Neuronal stem cell (in vitro differentiated cells): Measurements from ENCODE around the gene FBXL15.

ENCODE experiments used
- DNase-seq: peaks from one replicate; pipeline ENCODE4 v3.0.0-alpha.2; 2013; ENCODE audit warnings: low spot score
- H2AFZ ChIP-seq: one replicate; pipeline ENCODE4 v1.6.1; 2013; ENCODE audit warnings: mild to moderate bottlenecking, low read length, inconsistent platforms
- H2AK5ac ChIP-seq: 2 replicates; pipeline ENCODE4 v1.6.1; 2013; ENCODE audit warnings: low read depth, mild to moderate bottlenecking, inconsistent platforms, low read length, moderate library complexity, mixed read lengths
- H2BK120ac ChIP-seq: 2 replicates; pipeline ENCODE4 v1.6.1; 2013; ENCODE audit warnings: low read depth, mild to moderate bottlenecking, inconsistent platforms, low read length, moderate library complexity, mixed read lengths
- H2BK12ac ChIP-seq: one replicate; pipeline ENCODE4 v1.6.1; 2013; ENCODE audit warnings: low read length, inconsistent platforms
- H2BK15ac ChIP-seq: 2 replicates; pipeline ENCODE4 v1.6.1; 2013; ENCODE audit warnings: mild to moderate bottlenecking, low read length, inconsistent platforms, mixed read lengths
- H2BK5ac ChIP-seq: one replicate; pipeline ENCODE4 v1.6.1; 2013; ENCODE audit warnings: inconsistent platforms, mild to moderate bottlenecking, low read length, moderate library complexity
- H3K14ac ChIP-seq: one replicate; pipeline ENCODE4 v1.6.1; 2013; ENCODE audit warnings: low read length, inconsistent platforms
- H3K18ac ChIP-seq: 2 replicates; pipeline ENCODE4 v1.6.1; 2013; ENCODE audit warnings: low read length, inconsistent platforms
- H3K23ac ChIP-seq: 2 replicates; pipeline ENCODE4 v1.6.1; 2013; ENCODE audit warnings: low read depth, mild to moderate bottlenecking, mixed read lengths, low read length, inconsistent platforms; ENCODE audit not compliant: poor library complexity
- H3K27ac ChIP-seq: replicated peaks from 3 replicates; pipeline ENCODE4 v1.5.1; 2013; ENCODE audit warnings: low read length, inconsistent platforms
- H3K27me3 ChIP-seq, 3 experiments: 2 replicates each; pipeline ENCODE4 v1.6.1; 2013; ENCODE audit warnings: low read length in 3 of 3, mild to moderate bottlenecking in 2 of 3, inconsistent platforms in 1 of 3, low read depth in 1 of 3, mixed read lengths in 1 of 3, moderate library complexity in 1 of 3; ENCODE audit not compliant: control insufficient read depth in 3 of 3, insufficient read depth in 3 of 3
- H3K36me3 ChIP-seq, 2 donors: replicated peaks in 1 of 2; 2 replicates each; pipeline ENCODE4 v1.6.1; 2013; ENCODE audit warnings: low read length in 2 of 2; ENCODE audit not compliant: control insufficient read depth in 2 of 2, insufficient read depth in 2 of 2
- H3K4ac ChIP-seq: 2 replicates; pipeline ENCODE4 v1.6.1; 2013; ENCODE audit warnings: inconsistent platforms, mild to moderate bottlenecking, low read length, moderate library complexity
- H3K4me1 ChIP-seq, 2 donors: 1 replicate in 1 of 2; 2 replicates in 1 of 2; pipeline ENCODE4 v1.6.1; 2013; ENCODE audit warnings: low read length in 2 of 2, low read depth in 1 of 2; ENCODE audit not compliant: control insufficient read depth in 2 of 2, insufficient read depth in 1 of 2
- H3K4me2 ChIP-seq: one replicate; pipeline ENCODE4 v1.6.1; 2013; ENCODE audit warnings: mild to moderate bottlenecking, low read length, inconsistent platforms; ENCODE audit not compliant: insufficient read depth, poor library complexity, severe bottlenecking
- H3K4me3 ChIP-seq, 2 donors: 2 replicates each; pipeline ENCODE4 v1.5.1; 2013; ENCODE audit warnings: low read length in 2 of 2, mild to moderate bottlenecking in 2 of 2, inconsistent platforms in 1 of 2, moderate library complexity in 1 of 2
- H3K79me1 ChIP-seq: one replicate; pipeline ENCODE4 v1.6.1; 2013; ENCODE audit warnings: low read depth, mild to moderate bottlenecking, inconsistent platforms, low read length, moderate library complexity
- H3K9ac ChIP-seq: one replicate; pipeline ENCODE4 v1.6.1; 2013; ENCODE audit warnings: mild to moderate bottlenecking, low read depth, low read length, inconsistent platforms; ENCODE audit not compliant: poor library complexity
- H3K9me3 ChIP-seq, 2 donors: replicated peaks in 1 of 2; 2 replicates each; pipeline versions ENCODE3 to v1.6.1; 2013; ENCODE audit warnings: low read length in 2 of 2, mild to moderate bottlenecking in 2 of 2, inconsistent platforms in 1 of 2, low read depth in 1 of 2, mixed read lengths in 1 of 2, moderate library complexity in 1 of 2; ENCODE audit not compliant: control insufficient read depth in 2 of 2, insufficient read depth in 1 of 2
- H4K8ac ChIP-seq: one replicate; pipeline ENCODE4 v1.6.1; 2013; ENCODE audit warnings: low read depth, mild to moderate bottlenecking, inconsistent platforms, low read length, moderate library complexity
- H4K91ac ChIP-seq: one replicate; pipeline ENCODE4 v1.6.1; 2013; ENCODE audit warnings: low read length, low read depth, mild to moderate bottlenecking, inconsistent platforms; ENCODE audit not compliant: poor library complexity
- WGBS, 2 donors: extraction: QIAGEN DNeasy Blood & Tissue Kit; methylation state at CpG; one replicate each; pipeline ENCODE4 v1.1.7; 2013; ENCODE audit warnings: missing lambda C conversion rate in 2 of 2, mixed read lengths in 1 of 2; ENCODE audit not compliant: insufficient read length in 2 of 2, insufficient replicate concordance in 1 of 2; ENCODE audit errors: extremely low coverage in 2 of 2; 5-methylcytosine and 5-hydroxymethylcytosine counted together

Gene FBXL15

DNA sequence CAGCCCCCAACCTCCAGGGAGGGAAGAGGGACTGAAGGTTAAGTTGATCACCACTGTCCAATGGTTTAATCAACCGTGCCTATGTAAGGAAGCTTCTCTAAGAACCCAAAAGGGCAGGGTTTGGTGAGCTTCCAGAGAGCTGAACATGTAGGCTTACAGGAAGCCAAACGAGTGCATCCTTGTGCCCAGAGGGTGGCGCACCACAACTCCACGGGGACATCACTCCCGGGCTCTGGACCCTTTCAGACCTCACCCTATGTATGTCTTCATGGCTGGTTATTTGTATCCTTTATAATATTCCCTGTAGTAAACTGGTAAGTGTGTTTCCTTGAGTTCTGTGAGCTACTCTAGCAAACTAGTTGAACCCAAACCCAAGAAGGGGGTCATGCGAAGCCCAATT is 36.6 kb upstream of the FBXL15 start:
- H3K27me3 ChIP-seq, result peaks cover 0 to 2% (median 0%) of the 10 kb centered on the region in 3 experiments
- H2BK15ac ChIP-seq, result no peak overlapping the region
- no peak overlapping the region for H3K9ac ChIP-seq
- H3K23ac ChIP-seq, result no peak overlapping the region
- no peak overlapping the region for H4K91ac ChIP-seq
- H3K9me3 ChIP-seq, result no peaks in the 10 kb centered on the region
- no peak overlapping the region for H2BK120ac ChIP-seq
- no peak overlapping the region for H4K8ac ChIP-seq
- H3K4me2 ChIP-seq, result no peak overlapping the region
- WGBS, 2 donors, result no CpG with 5 or more reads among the region's 6 CpGs
- no peak for DNase-seq
- H2AK5ac ChIP-seq, result no peak overlapping the region
- H2BK5ac ChIP-seq, result no peak overlapping the region
- H3K18ac ChIP-seq, result no peak overlapping the region
- H3K4me1 ChIP-seq, result no peaks in the 10 kb centered on the region
- H3K4me3 ChIP-seq, result no peak overlapping the region
- no peak overlapping the region for H3K4ac ChIP-seq
- H2AFZ ChIP-seq, result no peak overlapping the region
- H3K36me3 ChIP-seq, result peaks cover 27 to 40% of the 10 kb centered on the region in 2 donors
- H3K27ac ChIP-seq, result no peak overlapping the region
- H3K79me1 ChIP-seq, result no peaks in the 10 kb centered on the region
- H2BK12ac ChIP-seq, result no peak overlapping the region
- no peak overlapping the region for H3K14ac ChIP-seq

DNA sequence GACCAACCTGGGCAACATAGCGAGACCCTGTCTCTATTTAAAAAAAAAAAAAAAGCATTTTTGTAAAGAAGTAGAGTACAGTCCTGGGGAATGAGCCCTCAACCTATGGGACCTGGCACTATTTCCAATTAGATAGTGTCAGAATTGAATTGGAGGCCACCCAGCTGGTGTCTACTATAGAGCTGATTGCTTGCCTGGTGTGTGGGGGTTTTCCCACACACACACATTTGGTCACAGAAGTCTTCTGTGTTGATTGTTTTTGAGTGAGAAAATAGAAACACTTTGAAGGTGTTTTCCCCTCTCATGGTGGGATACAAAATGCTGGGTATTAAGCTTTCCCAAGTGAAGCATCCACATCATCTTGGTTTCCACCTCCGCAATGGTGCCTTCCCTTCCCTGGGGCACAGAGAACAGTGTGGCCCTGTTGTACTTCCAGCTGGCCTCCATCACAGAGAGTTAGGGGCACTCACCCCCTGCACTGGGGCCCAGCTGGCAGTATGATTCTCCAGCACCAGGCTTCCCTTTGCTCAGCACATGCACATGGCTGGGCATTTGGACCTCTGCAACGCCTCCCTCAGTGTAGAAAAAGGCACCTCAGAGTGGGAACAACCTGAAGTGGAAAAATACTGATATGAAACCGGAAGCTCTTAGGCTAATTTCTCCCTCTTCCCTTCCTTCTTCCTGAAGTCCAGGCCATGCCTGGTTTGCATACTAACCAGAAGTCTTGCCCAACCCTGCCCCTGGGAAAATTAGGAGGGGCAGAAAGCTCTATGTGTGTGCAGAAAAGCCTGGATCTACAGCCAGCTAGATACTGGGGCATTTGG is 35.8 kb upstream of the FBXL15 start:
- Histone ChIP-seq H3K18ac (no peak overlapping the region), H2BK5ac (no peak overlapping the region), H3K14ac (no peak overlapping the region), H3K4me2 (no peak overlapping the region), H2BK15ac (no peak overlapping the region), H4K8ac (no peak overlapping the region), H3K36me3 (peaks cover 20 to 33% of the 10 kb centered on the region in 2 donors), H3K4me3 (no peak overlapping the region), H3K4ac (no peak overlapping the region), H4K91ac (no peak overlapping the region), H3K79me1 (no peaks in the 10 kb centered on the region), H3K27me3 (peaks cover 0 to 2% (median 0%) of the 10 kb centered on the region in 3 experiments), H2AK5ac (no peak overlapping the region), H3K4me1 (no peaks in the 10 kb centered on the region), H2BK12ac (no peak overlapping the region), H3K27ac (no peak overlapping the region), H3K23ac (no peak overlapping the region), H3K9ac (no peak overlapping the region), H3K9me3 (no peaks in the 10 kb centered on the region), H2AFZ (no peak overlapping the region), H2BK120ac (no peak overlapping the region)
- DNase-seq, result no peak
- WGBS, 2 donors, result no CpG with 5 or more reads among the region's 4 CpGs

- no peak overlapping the region for H2BK5ac ChIP-seq
- no peak for DNase-seq
- H3K27ac ChIP-seq, result no peak overlapping the region
- no peak overlapping the region for H2BK15ac ChIP-seq
- no peak overlapping the region for H2BK12ac ChIP-seq
- no peak overlapping the region for H2AK5ac ChIP-seq
- no peak overlapping the region for H4K8ac ChIP-seq
- no peak overlapping the region for H4K91ac ChIP-seq
- H3K18ac ChIP-seq, result no peak overlapping the region
- H3K9me3 ChIP-seq, result no peaks in the 10 kb centered on the region
- H3K36me3 ChIP-seq, result no peaks in the 10 kb centered on the region
- peaks cover 6 to 8% of the 10 kb centered on the region in 2 donors for H3K4me1 ChIP-seq
- H3K79me1 ChIP-seq, result no peaks in the 10 kb centered on the region
- no peak overlapping the region for H3K4me3 ChIP-seq
- no peak overlapping the region for H2AFZ ChIP-seq
- H3K14ac ChIP-seq, result no peak overlapping the region
- H3K4ac ChIP-seq, result no peak overlapping the region
- no CpG with 5 or more reads among the region's 3 CpGs for WGBS, 2 donors
- no peak overlapping the region for H3K9ac ChIP-seq
- no peak overlapping the region for H2BK120ac ChIP-seq
- H3K4me2 ChIP-seq, result no peak overlapping the region
- no peak overlapping the region for H3K23ac ChIP-seq
- peaks cover 0 to 28% (median 18%) of the 10 kb centered on the region in 3 experiments for H3K27me3 ChIP-seq
These were observed 30.7 kb upstream of the FBXL15 start for GRCh38 chr10:102389894-102390293.

- H3K9me3 ChIP-seq, result no peaks in the 10 kb centered on the region
- no peak overlapping the region for H2BK15ac ChIP-seq
- H3K27me3 ChIP-seq, result peaks cover 0 to 31% (median 18%) of the 10 kb centered on the region in 3 experiments
- H3K27ac ChIP-seq, result no peak overlapping the region
- no peak overlapping the region for H3K14ac ChIP-seq
- no peak overlapping the region for H2AK5ac ChIP-seq
- no CpG with 5 or more reads among the region's 5 CpGs for WGBS, 2 donors
- no peak overlapping the region for H3K9ac ChIP-seq
- H3K4ac ChIP-seq, result no peak overlapping the region
- H2BK12ac ChIP-seq, result no peak overlapping the region
- no peak overlapping the region for H3K4me3 ChIP-seq
- no peaks in the 10 kb centered on the region for H3K79me1 ChIP-seq
- no peak overlapping the region for H3K4me2 ChIP-seq
- H4K91ac ChIP-seq, result no peak overlapping the region
- H3K4me1 ChIP-seq, result peaks cover 7 to 11% of the 10 kb centered on the region in 2 donors
- no peak overlapping the region for H2AFZ ChIP-seq
- H3K23ac ChIP-seq, result no peak overlapping the region
- H2BK120ac ChIP-seq, result no peak overlapping the region
- H3K36me3 ChIP-seq, result peaks cover 0 to 5% of the 10 kb centered on the region in 2 donors
- no peak for DNase-seq
- H2BK5ac ChIP-seq, result no peak overlapping the region
- no peak overlapping the region for H4K8ac ChIP-seq
- H3K18ac ChIP-seq, result no peak overlapping the region
These were observed 28.3 kb upstream of the FBXL15 start for GRCh38 chr10:102392306-102392705.
